Peyer's patch (tissue), 4 donors: ENCODE measurements around the gene VAMP8.

ENCODE experiments used
- CTCF ChIP-seq, 6 experiments: fragments of 450-650 bp in 4 of 6; fragments of 200-600 bp in 2 of 6; sonication (generic) in 1 of 6; IDR thresholded peaks; one replicate each; pipeline ENCODE4 v1.5.1; 2017 to 2019; ENCODE audit warnings: antibody characterized with exemption in 6 of 6, mild to moderate bottlenecking in 3 of 6, moderate library complexity in 1 of 6
- POLR2A ChIP-seq, 2 donors: fragments of 450-650 bp; IDR thresholded peaks; one replicate each; pipeline ENCODE4 v1.5.1; 2017; ENCODE audit warnings: antibody characterized with exemption in 2 of 2, mild to moderate bottlenecking in 2 of 2, moderate library complexity in 2 of 2

DNA sequence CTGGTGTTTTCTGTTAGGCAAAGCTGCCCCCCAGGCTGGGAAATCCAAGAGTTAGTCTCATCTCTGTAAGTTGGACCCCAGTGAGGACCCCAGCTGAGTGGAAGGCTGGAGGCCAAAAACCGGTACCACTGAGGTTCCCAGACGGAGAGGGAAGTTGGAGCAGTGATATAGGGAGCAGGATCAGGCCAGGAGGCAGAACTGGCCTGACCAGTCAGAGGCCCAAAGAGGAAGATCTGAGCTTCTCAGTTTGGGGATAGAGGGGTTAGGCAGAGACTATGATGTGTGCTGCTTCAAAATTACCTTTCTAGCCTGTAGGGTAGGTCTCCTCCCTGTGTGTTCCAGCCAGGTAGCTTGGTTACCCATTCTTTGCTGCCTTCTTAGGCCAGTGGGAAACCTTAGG is 13.6 kb downstream of the VAMP8 start:
- TF ChIP-seq CTCF (IDR thresholded peaks at IDR 0.05) (no peak), POLR2A (IDR thresholded peaks at IDR 0.05) (no peak)
